ENCODE measurements around the gene ZFYVE27. TPM values are rescaled to one million over a fixed set of nuclear protein-coding genes. Genes with fewer than 3 reads are reported as not detected.

The ZFYVE27 gene
- total RNA-seq, 1 experiment from 2014 or later = 16.9 TPM

DNA sequence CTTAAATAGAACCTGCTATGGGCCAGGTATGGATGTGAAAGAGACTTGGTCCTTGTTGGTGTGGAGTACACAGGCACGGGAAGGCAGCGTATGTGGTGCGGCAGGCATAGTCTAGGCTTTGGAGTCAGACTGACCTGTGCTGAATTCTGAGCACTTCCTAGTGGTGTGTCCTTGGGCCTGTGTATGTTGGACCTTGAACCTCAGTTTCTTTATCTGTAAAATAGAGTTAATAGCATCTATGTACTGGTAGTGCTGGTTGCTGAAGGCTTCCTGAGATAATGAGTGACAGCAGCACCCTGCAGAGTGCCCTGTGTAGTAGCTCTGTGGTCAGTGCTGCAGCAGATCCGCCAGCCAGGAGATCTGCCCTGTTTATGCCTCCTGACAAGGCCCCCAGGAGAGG, 40.2 kb downstream of the ZFYVE27 start:
- H3K27me3 ChIP-seq (ENCODE audit: low read length) = no peaks in the 10 kb centered on the region
- H3K9me2 ChIP-seq (replicated peaks; ENCODE audit: insufficient read depth, low read length) = no peaks in the 10 kb centered on the region
- H3K4me3 ChIP-seq (ENCODE audit: low read length) = no peak overlapping the region
- no peak overlapping the region for H3K9ac ChIP-seq (ENCODE audit: low read length)
- no peak overlapping the region for H2AFZ ChIP-seq (ENCODE audit: low read length)
- DNase-seq = no peak
- no peaks in the 10 kb centered on the region for H4K20me1 ChIP-seq (ENCODE audit: insufficient read depth, low read depth, low read length)
- H3K36me3 ChIP-seq (ENCODE audit: insufficient read depth, low read length) = no peaks in the 10 kb centered on the region
- H3K4me1 ChIP-seq (ENCODE audit: low read length) = no peaks in the 10 kb centered on the region
- H3K79me2 ChIP-seq (ENCODE audit: low read length) = no peaks in the 10 kb centered on the region
- no peaks in the 10 kb centered on the region for H3K9me3 ChIP-seq (ENCODE audit: low read length)
- no peak overlapping the region for H3K4me2 ChIP-seq (ENCODE audit: low read depth, low read length, poor library complexity, severe bottlenecking)
- no peak overlapping the region for H3K27ac ChIP-seq (ENCODE audit: low read length)

DNA sequence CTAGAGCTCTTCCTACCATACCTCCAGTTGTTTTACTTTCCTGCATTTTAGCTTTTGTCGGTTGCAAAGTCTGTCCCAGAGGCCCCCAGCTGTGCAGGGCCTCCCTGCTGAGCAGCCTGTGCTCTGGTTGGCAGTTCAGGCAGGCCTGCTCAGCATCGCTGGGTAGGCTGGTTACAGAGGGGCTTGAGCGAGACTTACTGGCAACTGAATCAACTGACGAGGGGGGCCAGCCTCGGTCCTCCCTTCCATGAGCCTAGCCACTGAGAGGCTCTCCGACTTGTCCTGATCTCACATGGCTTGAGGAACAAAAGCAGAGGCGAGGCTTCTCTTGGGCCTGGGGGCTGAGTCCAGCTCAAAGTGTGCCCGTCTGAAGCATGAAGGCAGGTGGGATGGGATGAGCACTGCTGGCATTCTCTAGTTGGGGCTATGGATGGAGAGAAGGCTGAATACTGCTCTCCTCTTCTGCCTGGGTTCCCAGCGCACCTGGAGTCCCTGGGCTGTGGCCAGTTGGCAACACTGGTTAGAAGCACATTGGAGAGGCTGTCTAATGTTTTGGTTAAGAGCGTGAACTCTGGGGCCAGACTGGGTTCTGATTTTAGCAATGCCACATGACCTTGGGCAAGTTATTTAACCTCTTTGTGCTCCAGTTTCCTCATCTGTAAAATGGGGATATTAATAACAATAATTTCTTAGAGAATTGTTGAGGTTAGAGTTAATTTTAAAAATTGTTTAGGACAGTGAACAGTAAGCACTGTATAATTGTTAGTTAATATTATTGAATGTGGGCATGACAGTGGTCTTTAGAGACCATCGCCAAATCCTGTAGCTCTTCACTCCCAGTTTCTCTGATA, 41.7 kb downstream of the ZFYVE27 start:
- Histone ChIP-seq H3K36me3 (ENCODE audit: insufficient read depth, low read length) (no peaks in the 10 kb centered on the region), H3K9ac (ENCODE audit: low read length) (no peak overlapping the region), H3K4me3 (ENCODE audit: low read length) (no peak overlapping the region), H3K9me2 (replicated peaks; ENCODE audit: insufficient read depth, low read length) (no peaks in the 10 kb centered on the region), H3K79me2 (ENCODE audit: low read length) (no peaks in the 10 kb centered on the region), H2AFZ (ENCODE audit: low read length) (no peak overlapping the region), H4K20me1 (ENCODE audit: insufficient read depth, low read depth, low read length) (no peaks in the 10 kb centered on the region), H3K27me3 (ENCODE audit: low read length) (no peaks in the 10 kb centered on the region), H3K9me3 (ENCODE audit: low read length) (no peaks in the 10 kb centered on the region), H3K4me2 (ENCODE audit: low read depth, low read length, poor library complexity, severe bottlenecking) (no peak overlapping the region), H3K27ac (ENCODE audit: low read length) (no peak overlapping the region), H3K4me1 (ENCODE audit: low read length) (no peaks in the 10 kb centered on the region)
- no peak for DNase-seq

GRCh38 chr10:97779492-97779891, 42.6 kb downstream of the ZFYVE27 start:
- no peaks in the 10 kb centered on the region for H3K9me2 ChIP-seq (replicated peaks; ENCODE audit: insufficient read depth, low read length)
- no peaks in the 10 kb centered on the region for H3K36me3 ChIP-seq (ENCODE audit: insufficient read depth, low read length)
- no peaks in the 10 kb centered on the region for H4K20me1 ChIP-seq (ENCODE audit: insufficient read depth, low read depth, low read length)
- no peak overlapping the region for H3K27ac ChIP-seq (ENCODE audit: low read length)
- no peak overlapping the region for H3K9ac ChIP-seq (ENCODE audit: low read length)
- H3K79me2 ChIP-seq (ENCODE audit: low read length) = no peaks in the 10 kb centered on the region
- H3K9me3 ChIP-seq (ENCODE audit: low read length) = no peaks in the 10 kb centered on the region
- DNase-seq = no peak
- H3K4me2 ChIP-seq (ENCODE audit: low read depth, low read length, poor library complexity, severe bottlenecking) = no peak overlapping the region
- no peak overlapping the region for H3K4me3 ChIP-seq (ENCODE audit: low read length)
- no peaks in the 10 kb centered on the region for H3K4me1 ChIP-seq (ENCODE audit: low read length)
- H3K27me3 ChIP-seq (ENCODE audit: low read length) = no peaks in the 10 kb centered on the region
- H2AFZ ChIP-seq (ENCODE audit: low read length) = no peak overlapping the region

DNA sequence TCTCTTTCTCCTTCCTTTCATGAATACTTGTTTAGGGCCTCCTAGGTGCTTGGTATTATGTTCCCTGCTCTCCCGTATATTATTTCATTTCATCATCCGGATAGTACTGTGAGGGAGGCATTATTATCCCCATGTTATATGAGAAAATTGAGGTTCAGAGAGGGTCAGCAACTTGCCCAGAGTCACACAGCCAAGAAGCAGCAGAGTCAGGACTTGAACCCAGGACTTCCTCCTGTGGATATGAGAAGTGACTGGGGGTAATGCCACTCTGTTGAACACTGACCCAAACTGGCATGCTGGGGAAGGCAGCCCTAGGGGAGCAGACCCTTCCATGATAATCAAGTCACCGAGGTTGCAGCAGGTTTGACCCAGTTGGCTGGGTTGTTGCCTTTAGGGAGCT, 43.0 kb downstream of the ZFYVE27 start:
- Histone ChIP-seq H3K4me3 (ENCODE audit: low read length) (no peak overlapping the region), H3K27me3 (ENCODE audit: low read length) (no peaks in the 10 kb centered on the region), H3K4me2 (ENCODE audit: low read depth, low read length, poor library complexity, severe bottlenecking) (no peak overlapping the region), H2AFZ (ENCODE audit: low read length) (no peak overlapping the region), H3K9me2 (replicated peaks; ENCODE audit: insufficient read depth, low read length) (no peaks in the 10 kb centered on the region), H3K9me3 (ENCODE audit: low read length) (no peaks in the 10 kb centered on the region), H4K20me1 (ENCODE audit: insufficient read depth, low read depth, low read length) (no peaks in the 10 kb centered on the region), H3K4me1 (ENCODE audit: low read length) (no peaks in the 10 kb centered on the region), H3K36me3 (ENCODE audit: insufficient read depth, low read length) (no peaks in the 10 kb centered on the region), H3K27ac (ENCODE audit: low read length) (no peak overlapping the region), H3K79me2 (ENCODE audit: low read length) (no peaks in the 10 kb centered on the region), H3K9ac (ENCODE audit: low read length) (no peak overlapping the region)
- no peak for DNase-seq

DNA sequence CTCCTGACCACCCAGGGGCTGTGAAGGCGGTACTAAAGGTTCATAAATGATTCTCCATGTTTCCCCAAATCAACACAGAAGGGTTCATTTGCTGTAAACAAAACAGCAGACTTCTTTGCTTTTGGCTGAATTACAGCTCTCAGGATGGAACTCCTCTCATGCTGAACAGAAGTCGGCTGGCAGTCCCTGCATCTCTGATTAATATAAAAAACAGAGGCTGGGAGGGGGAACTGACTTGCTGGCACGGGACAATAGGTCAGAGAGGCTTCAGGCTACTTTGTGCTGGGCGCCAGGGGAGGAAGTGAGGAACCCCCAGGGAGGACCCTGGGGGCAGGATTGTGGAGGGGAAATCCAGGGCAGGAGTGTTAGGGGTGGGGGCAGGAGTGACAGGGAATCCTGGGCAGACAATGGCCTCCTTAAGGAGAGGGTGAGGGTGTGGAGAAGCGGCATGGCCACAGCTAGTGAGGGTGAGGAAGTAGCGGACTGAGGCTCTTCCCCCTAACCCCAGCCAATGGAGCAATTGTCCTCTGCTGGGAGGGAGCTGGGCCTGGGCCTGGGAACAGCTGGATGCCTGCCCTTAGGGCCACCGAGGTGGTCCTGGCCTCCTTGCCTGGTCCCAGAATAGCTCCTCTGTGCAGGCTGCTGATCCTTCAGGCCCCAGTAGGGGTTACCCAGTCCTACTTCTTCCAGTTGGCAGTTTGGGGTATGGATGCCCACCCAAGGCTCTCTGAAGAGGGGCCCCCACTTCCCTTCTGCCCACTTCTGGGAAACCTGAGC, 44.1 kb downstream of the ZFYVE27 start:
- H3K27ac ChIP-seq (ENCODE audit: low read length) = no peak overlapping the region
- no peak overlapping the region for H3K4me2 ChIP-seq (ENCODE audit: low read depth, low read length, poor library complexity, severe bottlenecking)
- H3K9me3 ChIP-seq (ENCODE audit: low read length) = no peaks in the 10 kb centered on the region
- H3K36me3 ChIP-seq (ENCODE audit: insufficient read depth, low read length) = no peaks in the 10 kb centered on the region
- no peaks in the 10 kb centered on the region for H3K79me2 ChIP-seq (ENCODE audit: low read length)
- no peaks in the 10 kb centered on the region for H3K27me3 ChIP-seq (ENCODE audit: low read length)
- no peak overlapping the region for H2AFZ ChIP-seq (ENCODE audit: low read length)
- H3K9me2 ChIP-seq (replicated peaks; ENCODE audit: insufficient read depth, low read length) = no peaks in the 10 kb centered on the region
- no peaks in the 10 kb centered on the region for H3K4me1 ChIP-seq (ENCODE audit: low read length)
- H4K20me1 ChIP-seq (ENCODE audit: insufficient read depth, low read depth, low read length) = no peaks in the 10 kb centered on the region
- H3K9ac ChIP-seq (ENCODE audit: low read length) = no peak overlapping the region
- no peak overlapping the region for H3K4me3 ChIP-seq (ENCODE audit: low read length)
- no peak for DNase-seq

DNA sequence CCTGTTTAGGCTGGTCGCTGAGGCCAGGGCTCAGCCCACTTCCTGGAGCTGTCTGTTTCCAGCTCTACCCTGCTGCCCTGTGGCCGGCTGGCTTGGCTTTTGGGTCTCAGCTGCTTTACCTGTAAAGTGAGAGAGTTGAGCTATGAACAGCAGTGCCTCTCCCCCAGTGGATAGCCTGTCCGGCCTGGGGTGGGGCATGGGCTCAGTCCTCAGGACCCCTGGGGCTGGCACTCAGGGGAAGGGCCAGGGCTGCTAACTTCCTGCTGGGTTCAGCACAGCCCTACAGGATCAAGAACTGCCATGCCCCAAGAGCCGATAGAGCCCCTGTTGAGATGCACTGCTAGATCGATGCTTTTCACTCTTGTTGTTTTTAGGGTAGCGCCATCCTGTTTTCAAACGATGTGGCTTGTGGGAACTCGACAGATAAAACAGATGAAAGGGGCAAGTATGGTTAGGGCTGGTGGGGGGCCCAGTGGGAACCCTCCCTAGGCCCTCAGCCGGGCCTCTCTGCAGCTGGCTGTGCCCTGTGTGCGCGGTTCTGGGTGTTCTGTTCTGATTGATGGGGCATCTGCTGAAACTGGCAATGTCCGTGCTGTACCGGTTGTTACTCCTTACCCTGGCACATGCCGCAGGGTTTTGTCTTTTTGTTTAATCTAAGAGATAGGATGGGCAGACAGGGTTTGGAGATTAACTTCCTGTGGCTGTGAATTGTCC, 44.8 kb downstream of the ZFYVE27 start:
- Histone ChIP-seq H3K4me2 (ENCODE audit: low read depth, low read length, poor library complexity, severe bottlenecking) (no peak overlapping the region), H2AFZ (ENCODE audit: low read length) (no peak overlapping the region), H3K4me3 (ENCODE audit: low read length) (no peak overlapping the region), H3K27me3 (ENCODE audit: low read length) (no peaks in the 10 kb centered on the region), H4K20me1 (ENCODE audit: insufficient read depth, low read depth, low read length) (no peaks in the 10 kb centered on the region), H3K36me3 (ENCODE audit: insufficient read depth, low read length) (no peaks in the 10 kb centered on the region), H3K4me1 (ENCODE audit: low read length) (no peaks in the 10 kb centered on the region), H3K79me2 (ENCODE audit: low read length) (no peaks in the 10 kb centered on the region), H3K9ac (ENCODE audit: low read length) (no peak overlapping the region), H3K9me3 (ENCODE audit: low read length) (no peaks in the 10 kb centered on the region), H3K27ac (ENCODE audit: low read length) (no peak overlapping the region), H3K9me2 (replicated peaks; ENCODE audit: insufficient read depth, low read length) (no peaks in the 10 kb centered on the region)
- no peak for DNase-seq

DNA sequence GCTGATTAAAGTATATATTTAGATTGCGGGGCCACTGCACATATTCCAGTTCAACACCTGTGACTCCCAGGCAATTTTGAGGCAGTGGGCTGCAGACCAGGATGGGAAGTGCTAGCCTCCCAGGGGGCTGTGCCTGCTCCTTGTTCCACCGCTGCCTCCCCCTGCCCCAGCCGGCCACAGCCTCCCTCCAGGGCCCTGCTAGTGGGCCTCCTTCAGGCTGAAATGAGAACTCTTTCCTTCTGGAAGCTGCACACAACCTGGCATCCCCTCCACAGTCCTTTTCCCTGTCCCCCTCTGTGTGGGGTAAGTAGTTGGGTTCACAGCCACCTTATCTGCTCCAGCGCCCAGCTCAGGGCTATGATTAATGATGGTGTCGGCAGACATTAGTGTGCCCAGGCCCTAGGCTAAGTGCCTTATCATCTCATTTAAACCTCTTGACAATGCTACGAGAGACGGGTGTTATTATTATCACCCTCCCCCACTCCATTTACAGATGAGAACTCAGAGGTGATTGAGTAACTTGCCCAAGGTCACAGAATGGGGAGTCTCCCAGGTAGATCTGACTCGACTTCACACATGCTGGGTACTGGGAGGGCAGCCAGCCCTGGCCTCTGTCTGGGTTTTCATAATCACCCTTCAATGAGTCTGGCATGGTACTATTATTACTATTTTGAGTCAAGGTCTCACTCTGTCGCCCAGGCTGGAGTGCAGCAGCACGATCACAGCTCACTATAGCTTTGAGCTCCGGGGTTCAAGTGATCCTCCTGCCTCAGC, 45.7 kb downstream of the ZFYVE27 start:
- H3K4me2 ChIP-seq (ENCODE audit: low read depth, low read length, poor library complexity, severe bottlenecking) = no peak overlapping the region
- no peak overlapping the region for H2AFZ ChIP-seq (ENCODE audit: low read length)
- H3K27me3 ChIP-seq (ENCODE audit: low read length) = no peaks in the 10 kb centered on the region
- H3K4me3 ChIP-seq (ENCODE audit: low read length) = no peak overlapping the region
- no peaks in the 10 kb centered on the region for H3K9me3 ChIP-seq (ENCODE audit: low read length)
- H3K9ac ChIP-seq (ENCODE audit: low read length) = no peak overlapping the region
- no peaks in the 10 kb centered on the region for H3K79me2 ChIP-seq (ENCODE audit: low read length)
- H3K27ac ChIP-seq (ENCODE audit: low read length) = no peak overlapping the region
- no peaks in the 10 kb centered on the region for H3K36me3 ChIP-seq (ENCODE audit: insufficient read depth, low read length)
- H4K20me1 ChIP-seq (ENCODE audit: insufficient read depth, low read depth, low read length) = no peaks in the 10 kb centered on the region
- H3K4me1 ChIP-seq (ENCODE audit: low read length) = no peaks in the 10 kb centered on the region
- no peaks in the 10 kb centered on the region for H3K9me2 ChIP-seq (replicated peaks; ENCODE audit: insufficient read depth, low read length)
- DNase-seq = no peak
